Activated CD8-positive, alpha-beta memory T cell treated with anti-CD3 and anti-CD28 coated beads, Interleukin-2, amount 50 U/mL, for 48 hours (primary cell): ENCODE measurements around the gene INAFM2.
A peak's percentile ranks its signal among the peaks of the same experiment; 100 is the strongest.

Experiments used
- DNase-seq: peaks from one replicate; pipeline ENCODE4 v3.0.0-alpha.2; 2020

Gene INAFM2

DNA sequence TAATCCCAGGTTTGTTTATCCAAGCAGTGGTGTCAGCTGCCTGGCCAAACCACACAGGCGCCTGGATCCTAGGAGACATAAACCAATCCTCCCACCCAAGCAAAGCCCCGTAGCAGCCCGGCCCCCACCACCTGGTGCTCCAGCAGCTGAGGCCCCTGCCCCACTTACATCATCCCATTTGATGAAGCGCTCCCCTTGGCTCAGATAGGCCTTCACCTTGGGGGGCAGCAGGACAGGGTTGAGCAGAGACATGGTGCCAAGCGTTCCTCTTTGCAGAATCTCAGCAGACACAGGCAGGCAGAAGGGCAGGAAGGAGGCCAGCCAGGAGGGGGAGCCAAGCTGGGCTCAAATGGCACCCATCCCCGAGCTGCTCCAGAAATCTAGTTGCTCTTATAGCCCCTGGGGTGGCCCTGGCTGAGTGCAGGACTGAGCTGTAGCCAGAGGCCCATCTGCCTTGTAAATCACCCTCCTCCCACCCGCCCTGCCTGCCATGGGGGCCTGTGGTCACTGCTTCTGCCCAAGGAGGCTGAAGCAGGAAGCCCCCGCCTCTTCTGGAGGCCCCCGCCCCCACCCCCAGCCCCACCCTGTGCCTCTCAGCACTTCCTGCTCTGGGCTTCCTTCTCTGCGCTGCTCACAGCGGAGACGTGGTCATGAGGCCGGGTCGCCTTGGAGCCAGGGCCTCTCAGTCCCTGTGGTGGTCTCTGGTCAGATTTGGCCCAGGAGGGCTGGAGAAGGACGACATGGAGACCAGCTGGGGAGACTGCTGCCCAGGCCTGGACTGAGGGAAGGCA lies 15.9 kb upstream of the INAFM2 start, which contains the start of gene PLCB2:
Gene PLCB2, minus strand, starts transcription at position 515 of the 791 bp plus-strand sequence. Its CDS starts 263 bp downstream, at position 252.
- DNase-seq = peak; percentile 85

DNA sequence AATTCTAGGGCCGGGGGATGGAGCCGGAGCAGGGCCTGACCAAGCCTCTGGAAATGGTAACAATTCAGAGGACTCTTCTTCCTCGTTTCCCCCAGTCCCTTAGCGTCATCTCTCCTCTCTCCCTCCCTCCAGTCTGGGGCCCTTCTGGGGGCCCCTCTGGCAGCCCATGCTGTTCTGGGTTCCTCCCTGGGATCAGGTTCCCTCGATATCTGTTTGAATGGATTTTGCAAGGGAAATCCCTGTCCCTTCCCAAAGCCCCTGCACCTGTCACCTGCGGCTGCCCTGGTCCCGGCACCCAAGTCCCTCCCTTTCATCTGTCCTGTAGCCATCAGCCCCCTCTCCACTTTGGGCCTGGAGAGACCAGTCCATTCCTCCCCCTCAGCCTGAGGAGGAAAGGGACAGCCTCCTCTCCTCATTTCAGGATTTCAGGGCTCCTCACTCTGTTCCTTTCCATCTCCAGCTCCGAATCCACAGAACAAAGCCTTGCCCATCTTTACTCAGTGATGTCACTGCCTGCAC lies 14.1 kb upstream of the INAFM2 start:
- no peak for DNase-seq

DNA sequence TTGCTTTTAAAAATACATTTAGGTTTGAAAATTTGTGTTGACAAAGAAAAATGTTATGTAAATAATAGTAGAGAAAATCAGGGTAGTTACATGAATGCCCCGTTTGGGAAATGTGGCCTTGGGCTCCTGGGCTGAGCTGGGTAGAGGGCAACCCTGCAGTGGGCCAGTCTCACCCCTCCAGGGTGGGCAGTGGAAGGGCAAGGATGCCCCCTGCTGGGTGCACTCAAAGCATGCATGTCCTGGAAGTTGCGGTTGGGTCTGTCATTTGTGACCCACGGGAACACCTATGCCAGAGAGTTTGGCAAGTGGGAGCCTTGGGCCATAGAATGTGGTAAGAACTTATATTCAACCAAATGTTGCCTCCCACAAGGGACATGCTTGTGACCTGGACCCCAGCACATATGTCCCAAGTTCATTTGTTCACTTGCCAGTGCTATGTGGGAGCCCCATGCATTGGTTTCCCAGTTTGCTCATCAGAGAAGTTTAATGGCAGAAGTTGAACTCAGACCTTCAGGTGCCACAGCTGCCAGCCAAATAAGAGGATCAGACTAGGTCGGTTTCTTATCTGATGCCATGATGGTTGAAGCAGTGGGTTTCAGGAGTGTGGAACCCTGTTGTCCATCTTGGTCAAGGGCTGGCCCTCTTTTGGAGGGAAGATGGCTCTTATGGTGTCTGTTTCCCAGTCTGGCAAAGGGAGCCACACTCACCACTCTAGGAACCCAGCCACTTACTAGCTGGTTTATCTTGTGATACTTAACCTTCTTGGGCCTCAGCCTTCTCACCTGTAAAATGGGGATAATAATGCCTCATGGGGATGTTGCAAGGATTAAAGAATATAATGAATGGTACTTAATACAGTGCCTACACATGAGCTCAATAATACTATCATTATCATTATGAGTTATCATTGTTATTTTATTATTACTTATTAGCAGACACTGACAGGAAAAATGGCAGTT lies 13.2 kb upstream of the INAFM2 start:
- peak; percentile 84 for DNase-seq

DNA sequence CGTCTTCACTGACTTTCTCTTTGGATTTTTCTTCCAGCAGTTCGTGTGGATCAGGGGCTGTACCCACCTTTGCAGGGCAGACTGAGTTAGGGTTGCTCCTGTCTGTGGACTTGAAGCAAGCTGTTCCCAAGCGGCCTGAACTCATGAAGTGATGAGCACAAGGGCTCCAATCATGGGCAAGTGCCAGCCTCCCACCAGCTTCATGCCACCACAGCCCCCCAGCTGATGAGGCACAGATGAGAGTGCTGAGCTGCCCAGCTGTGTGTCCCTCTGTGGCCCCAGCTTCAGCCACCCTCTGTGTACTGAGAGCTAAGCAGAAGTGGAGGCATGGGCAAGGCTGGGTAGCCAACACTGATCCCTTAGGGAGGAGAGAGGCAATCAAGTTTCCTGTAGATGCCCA lies 12.5 kb upstream of the INAFM2 start:
- no peak for DNase-seq

DNA sequence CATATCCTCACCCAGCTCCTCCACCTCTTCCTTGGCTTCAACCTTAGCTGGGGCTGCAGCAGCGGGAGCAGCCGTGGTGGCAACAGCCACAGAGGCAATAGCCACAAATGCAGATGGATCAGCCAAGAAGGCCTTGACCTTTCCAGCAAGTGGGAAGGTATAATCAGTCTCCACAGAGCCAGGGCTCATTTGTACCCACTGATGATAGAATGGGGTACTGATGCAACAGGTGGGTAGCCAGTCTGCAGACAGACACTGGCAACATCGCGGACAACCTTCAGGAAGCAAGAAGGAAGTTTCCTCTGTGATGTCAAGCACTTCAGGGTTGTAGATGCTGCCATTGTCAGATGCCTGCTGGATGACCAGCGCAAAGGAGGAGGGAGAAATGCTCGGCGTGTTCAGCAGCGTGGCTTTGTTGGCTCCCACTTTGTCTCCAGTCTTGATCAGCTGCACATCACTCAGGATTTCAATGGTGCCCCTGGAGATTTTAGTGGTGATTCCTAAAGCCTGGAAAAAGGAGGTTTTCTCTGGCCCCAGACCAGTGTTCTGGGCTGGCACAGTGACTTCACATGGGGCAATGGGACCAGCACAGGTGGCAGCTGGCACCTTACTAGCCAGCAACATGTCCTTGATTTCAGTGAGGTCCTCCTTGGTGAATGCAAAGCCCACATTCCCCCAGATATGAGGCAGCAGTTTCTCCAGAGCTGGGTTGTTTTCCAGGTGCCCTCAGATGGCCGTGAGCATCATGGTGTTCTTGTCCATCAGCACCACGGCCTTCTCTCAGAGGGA lies 10.9 kb upstream of the INAFM2 start:
- no peak for DNase-seq

- DNase-seq = no peak
Observed at GRCh38 chr15:40313531-40314398, 9.7 kb upstream of the INAFM2 start.

DNA sequence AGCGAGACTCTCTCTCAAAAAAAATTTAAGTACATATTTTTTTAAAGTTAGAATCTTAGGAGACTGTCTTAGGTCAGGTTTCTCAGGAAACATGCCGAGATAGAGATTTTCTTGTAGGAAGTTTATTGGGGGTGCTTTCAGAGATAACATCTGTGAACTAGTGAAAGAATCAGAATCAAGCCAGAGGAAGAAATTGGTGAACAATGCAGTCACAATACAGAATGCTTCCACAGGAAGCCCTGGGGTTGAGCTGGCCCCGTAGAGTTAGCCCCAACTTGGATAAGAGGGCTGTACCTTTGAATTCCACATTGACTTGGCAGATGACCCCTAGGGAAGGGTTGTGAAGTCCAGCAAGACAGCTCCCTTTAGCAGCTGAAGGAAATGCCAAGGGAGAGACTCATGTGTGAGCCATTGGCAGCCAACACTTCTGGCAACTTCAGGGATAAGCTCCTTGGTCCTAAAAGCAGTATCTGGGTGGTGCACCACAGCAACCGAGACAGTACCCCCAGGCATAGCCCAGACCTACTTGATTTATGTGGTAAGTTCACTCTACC lies 8.7 kb upstream of the INAFM2 start:
- no peak for DNase-seq

GRCh38 chr15:40316931-40317330 lies 6.6 kb upstream of the INAFM2 start:
- DNase-seq = no peak

DNA sequence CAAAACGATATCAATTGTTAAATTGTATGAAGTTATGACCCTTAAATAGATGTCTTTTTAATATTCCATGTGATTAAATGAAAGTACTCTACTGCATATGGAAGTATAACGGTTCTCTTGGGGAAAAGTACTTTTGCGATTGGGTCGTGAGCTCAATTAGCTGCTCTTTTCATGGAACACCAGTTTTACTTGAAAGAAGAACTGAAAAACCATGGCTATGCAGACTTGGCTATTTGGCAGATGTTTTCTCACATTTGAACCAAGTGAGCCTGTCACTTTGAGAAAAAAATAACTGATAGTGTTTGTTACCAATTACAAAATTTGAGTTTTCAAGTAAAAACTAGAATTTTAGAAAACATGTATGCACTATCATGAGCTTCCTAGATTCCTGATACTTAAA lies 5.9 kb upstream of the INAFM2 start:
- DNase-seq = no peak

- DNase-seq = no peak
Observed at GRCh38 chr15:40320409-40320808, 3.1 kb upstream of the INAFM2 start.

- DNase-seq = no peak
Observed at GRCh38 chr15:40320931-40321371, 2.5 kb upstream of the INAFM2 start.

DNA sequence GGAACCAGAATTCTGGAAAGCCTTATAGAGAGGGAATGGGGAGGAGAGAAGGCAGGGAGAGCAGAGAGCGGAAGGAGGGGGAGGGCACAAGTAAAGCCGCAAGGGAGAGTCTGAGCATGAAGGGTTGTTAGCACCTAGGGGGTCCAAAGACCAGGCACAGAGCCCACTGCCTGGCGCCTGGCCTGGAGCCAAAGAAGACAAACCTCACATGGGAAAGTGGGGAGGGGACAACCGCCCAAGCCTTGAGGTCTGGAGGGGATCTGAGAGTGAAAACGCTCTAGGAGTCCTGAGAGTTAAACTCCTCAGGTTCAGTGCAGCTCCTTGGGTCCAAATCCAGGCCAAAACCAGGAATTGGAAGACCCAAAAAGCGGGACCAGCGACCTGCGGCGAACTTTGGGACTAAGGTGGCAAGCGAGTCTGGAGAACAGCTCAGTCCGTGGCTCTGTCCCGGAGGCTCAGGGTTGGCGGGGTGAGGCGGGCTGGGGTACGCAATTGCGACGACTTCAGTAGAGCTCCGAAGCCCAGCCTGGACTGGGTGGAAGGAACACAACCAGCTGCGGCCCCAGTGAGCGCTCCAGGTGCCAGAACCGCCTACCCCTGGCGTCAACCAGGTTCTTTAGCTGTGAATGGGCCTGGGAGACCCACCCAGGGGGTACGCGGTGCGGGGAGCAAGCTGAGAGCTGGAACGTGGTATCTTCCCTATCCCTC lies 807 bp upstream of the INAFM2 start:
- no peak for DNase-seq

DNA sequence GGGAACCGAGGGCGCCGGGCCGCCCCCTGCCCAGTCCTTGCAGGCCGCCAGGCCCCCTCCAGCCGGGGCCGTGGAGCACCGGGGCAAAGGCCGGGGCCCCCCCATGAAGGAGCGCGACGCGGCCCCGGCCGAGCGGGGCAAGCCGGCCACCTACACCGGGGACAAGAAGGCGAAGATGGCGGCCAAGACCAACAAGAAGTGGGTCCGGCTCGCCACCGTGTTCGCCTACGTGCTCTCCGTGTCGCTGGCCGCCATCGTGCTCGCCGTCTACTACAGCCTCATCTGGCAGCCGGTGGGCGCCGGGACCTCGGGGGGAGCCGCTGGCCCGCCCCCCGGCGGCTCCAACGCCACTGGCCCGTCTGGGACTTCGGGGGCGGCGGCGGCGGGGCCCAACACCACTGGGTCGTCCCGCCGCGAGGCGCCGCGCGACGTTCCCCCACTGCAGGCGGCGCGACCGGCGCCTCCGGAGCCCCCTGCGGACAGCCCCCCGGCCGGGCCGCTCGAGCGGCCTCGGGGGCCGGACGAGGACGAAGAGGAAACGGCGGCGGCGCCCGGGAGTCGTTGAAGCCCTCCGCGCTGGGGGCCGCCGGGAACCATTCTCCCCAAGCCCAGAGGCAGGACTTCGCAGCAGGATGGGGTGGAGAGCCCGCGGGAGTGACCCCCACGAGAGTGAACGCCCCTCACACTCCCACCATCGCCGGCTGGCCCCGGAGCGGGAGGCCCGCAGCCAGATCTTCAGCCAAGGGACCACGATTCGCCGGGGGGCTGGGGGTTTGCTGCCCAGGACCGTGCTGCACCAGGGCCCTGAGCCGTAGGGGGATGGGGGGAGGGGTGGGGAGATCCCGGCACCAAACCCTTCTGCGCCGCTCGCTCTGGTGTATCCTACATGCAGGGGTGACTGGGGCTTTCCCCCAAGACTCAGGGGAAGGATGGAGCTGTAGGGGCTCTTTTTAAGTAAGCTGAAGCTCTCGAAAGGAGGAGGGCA lies 753 bp downstream of the INAFM2 start:
- no peak for DNase-seq

DNA sequence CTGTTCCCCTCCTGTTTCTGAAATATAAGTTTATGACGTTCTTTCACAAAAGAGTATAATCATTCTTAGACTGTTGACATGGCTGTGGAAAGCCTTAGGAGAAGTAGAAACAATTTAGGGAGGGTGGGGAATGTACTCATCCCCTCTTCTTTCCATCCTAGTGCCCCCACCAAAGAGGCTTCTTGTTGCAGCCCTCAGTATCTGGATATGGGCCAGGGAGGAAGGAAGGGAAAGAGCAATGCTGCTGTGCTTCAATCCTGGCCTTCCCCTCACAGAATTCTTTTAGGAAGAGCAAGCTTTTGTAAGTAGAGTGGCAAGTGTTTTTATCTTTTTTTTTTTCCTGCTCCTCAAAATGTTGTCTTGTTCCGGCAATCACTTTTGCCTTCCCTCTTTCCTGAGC lies 1.7 kb downstream of the INAFM2 start:
- DNase-seq = no peak

DNA sequence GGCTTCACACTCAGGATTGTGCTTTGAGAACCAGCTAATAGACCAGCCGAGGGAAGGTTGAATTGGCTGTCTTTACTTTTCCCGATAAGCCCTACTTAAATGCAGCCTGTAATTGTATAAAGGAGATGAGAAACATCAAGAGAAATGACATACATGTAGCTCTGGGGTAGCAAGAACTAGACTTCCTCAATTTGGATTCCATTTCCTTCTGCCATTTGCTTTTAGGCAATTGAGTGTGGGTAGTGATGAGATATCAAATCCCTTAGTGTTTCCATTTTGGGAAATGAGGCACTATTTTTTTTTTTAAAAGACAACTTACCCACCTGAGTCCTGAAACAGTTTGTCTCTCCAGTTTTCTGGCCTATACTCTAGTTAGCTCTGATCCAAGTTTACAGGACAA lies 2.2 kb downstream of the INAFM2 start:
- DNase-seq = no peak

- DNase-seq = no peak
Observed at GRCh38 chr15:40327457-40327856, 4.0 kb downstream of the INAFM2 start.

DNA sequence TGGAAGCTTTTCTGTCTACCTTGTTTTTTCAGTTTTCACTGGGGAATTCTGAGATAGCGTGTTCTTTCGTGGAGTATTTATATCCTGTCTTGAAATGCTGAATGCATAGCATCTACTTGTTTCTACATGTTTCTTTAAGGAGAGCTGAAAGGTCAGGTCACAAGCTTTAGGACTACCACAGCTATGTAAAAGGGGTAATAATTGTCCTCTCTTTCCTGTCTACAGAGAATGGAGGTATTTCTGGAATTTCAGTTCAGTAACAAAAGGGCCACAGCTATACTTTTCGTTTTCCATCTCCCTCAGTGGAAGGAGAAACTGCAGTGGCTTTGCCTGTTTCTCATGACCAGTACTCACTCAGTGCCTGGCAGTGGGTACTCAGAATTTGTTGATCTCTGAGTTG lies 4.7 kb downstream of the INAFM2 start:
- DNase-seq = no peak

DNA sequence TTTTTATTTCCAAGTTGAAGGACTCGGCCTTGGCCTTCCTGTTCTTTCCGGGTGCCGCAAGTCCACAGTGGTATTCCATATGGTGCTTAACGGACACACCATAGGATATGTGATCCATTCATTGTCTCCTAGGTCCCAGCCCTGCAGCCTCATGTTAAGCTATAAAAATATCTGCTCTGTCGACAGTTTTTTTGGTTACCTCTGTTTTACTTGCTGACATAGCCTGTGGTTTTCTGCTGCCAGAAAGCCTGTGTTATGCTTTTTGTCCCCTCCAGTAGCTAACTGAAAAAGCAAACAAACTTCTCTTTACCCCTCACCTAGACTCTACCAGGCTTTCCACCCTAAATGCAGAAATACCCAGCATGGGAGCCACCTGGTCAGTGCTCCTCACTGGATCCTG lies 5.3 kb downstream of the INAFM2 start:
- no peak for DNase-seq

GRCh38 chr15:40329804-40330203 lies 6.3 kb downstream of the INAFM2 start:
- no peak for DNase-seq
